Panc1 (cell line): ENCODE results near the gene TF. TPM values are rescaled to one million over a fixed set of nuclear protein-coding genes. Genes with fewer than 3 reads are reported as not detected.

Experiments used
- ATAC-seq: fragments of 200-7000 bp; cut with Tn5 transposase; 2 replicates; pipeline ENCODE4 v1.9.1; 2020; ENCODE audit warnings: mild to moderate bottlenecking, moderate library complexity
- BruUV-seq: library from RNA; stranded (reverse); fragments of 400-500 nt; replicated peaks from 2 replicates; lab custom pipeline; 2021; lab: Mats Ljungman, UMichigan
- CTCF ChIA-PET: fragments of 300-600 bp; sonication (Branson Sonifier 250); formaldehyde crosslinking; loops from one replicate; lab custom pipeline; 2022; ENCODE audit warnings: antibody characterized with exemption; lab: Charles Lee
- POLR2A ChIA-PET: fragments of 300-600 bp; sonication (Branson Sonifier 250); formaldehyde crosslinking; loops from one replicate; lab custom pipeline; 2022; ENCODE audit warnings: antibody characterized with exemption; lab: Charles Lee
- DNase-seq: peaks from one replicate; pipeline ENCODE4 v3.0.0-alpha.2; 2010; ENCODE audit warnings: low read depth, low spot score
- H3K27ac ChIP-seq: 2 replicates; pipeline ENCODE4 v1.5.1; 2011; ENCODE audit warnings: mild to moderate bottlenecking, low read length, inconsistent platforms
- H3K27me3 ChIP-seq: fragments of 200-500 bp; sonication (Bioruptor generic); 2 replicates; pipeline ENCODE4 v1.6.0; 2014; ENCODE audit warnings: low read length, inconsistent platforms; ENCODE audit not compliant: control insufficient read depth, insufficient read depth
- H3K36me3 ChIP-seq: fragments of 200-500 bp; sonication (Bioruptor generic); 2 replicates; pipeline ENCODE4 v1.5.1; 2014; ENCODE audit warnings: inconsistent platforms, mild to moderate bottlenecking, low read length, moderate library complexity; ENCODE audit not compliant: control insufficient read depth, insufficient read depth
- H3K4me1 ChIP-seq: 2 replicates; pipeline ENCODE4 v1.5.1; 2011; ENCODE audit warnings: inconsistent platforms, mild to moderate bottlenecking, low read length, moderate library complexity; ENCODE audit not compliant: control insufficient read depth, insufficient read depth
- H3K4me3 ChIP-seq, 2 experiments: 2 replicates each; pipeline ENCODE4 v1.5.1; 2011 to 2012; ENCODE audit warnings: low read depth in 2 of 2, low read length in 2 of 2, mild to moderate bottlenecking in 2 of 2, inconsistent platforms in 1 of 2, moderate library complexity in 1 of 2
- H3K9me3 ChIP-seq: fragments of 200-500 bp; sonication (Bioruptor generic); 2 replicates; pipeline ENCODE4 v1.5.1; 2014; ENCODE audit warnings: low read depth, mild to moderate bottlenecking, inconsistent platforms, low read length, moderate library complexity; ENCODE audit not compliant: control insufficient read depth, insufficient read depth
- CTCF ChIP-seq: fragments of 450-650 bp; IDR thresholded peaks from 2 replicates; pipeline ENCODE4 v1.5.1; 2017; ENCODE audit warnings: mild to moderate bottlenecking
- POLR2AphosphoS5 ChIP-seq: IDR thresholded peaks from 2 replicates; pipeline ENCODE4 v1.6.1; 2012; ENCODE audit warnings: mild to moderate bottlenecking, low read depth, low read length, moderate library complexity
- SIN3A ChIP-seq: IDR thresholded peaks from 2 replicates; pipeline ENCODE4 v1.6.1; 2012; ENCODE audit warnings: low read depth, mild to moderate bottlenecking, low read length, moderate library complexity, borderline replicate concordance; ENCODE audit not compliant: insufficient read depth
- TCF7L2 ChIP-seq: IDR thresholded peaks from 2 replicates; pipeline ENCODE4 v1.6.1; 2011; ENCODE audit warnings: mild to moderate bottlenecking, low read depth, low read length, inconsistent platforms
- in situ Hi-C: cut with HindIII; loops from 2 replicates; pipeline ENCODE4 v1.10.0; 2016; ENCODE audit warnings: low sequenced_read_pairs, low pct_unique_long_range_greater_than_20kb
- intact Hi-C: fragments of 100-400 bp; cut with micrococcal nuclease; formaldehyde crosslinking; loops from one replicate; pipeline ENCODE4 v1.10.0; 2022; ENCODE audit not compliant: unreplicated experiment
- total RNA-seq: library from RNA; stranded (reverse); gene quantifications from one replicate; pipeline ENCODE4 v1.2.1, GENCODE V29; 2021; ENCODE audit not compliant: unreplicated experiment
- TF ChIP-seq, protein P1 (sequence below), 2 experiments: IDR thresholded peaks; 2 replicates each; pipeline ENCODE4 v1.6.1; 2011 to 2012; ENCODE audit warnings: low read depth in 2 of 2, control low read depth in 1 of 2, low read length in 1 of 2, mild to moderate bottlenecking in 1 of 2, moderate library complexity in 1 of 2; ENCODE audit not compliant: insufficient read depth in 1 of 2

TF gene
- total RNA-seq, 1 experiment from 2014 or later, result 9.5 TPM

DNA sequence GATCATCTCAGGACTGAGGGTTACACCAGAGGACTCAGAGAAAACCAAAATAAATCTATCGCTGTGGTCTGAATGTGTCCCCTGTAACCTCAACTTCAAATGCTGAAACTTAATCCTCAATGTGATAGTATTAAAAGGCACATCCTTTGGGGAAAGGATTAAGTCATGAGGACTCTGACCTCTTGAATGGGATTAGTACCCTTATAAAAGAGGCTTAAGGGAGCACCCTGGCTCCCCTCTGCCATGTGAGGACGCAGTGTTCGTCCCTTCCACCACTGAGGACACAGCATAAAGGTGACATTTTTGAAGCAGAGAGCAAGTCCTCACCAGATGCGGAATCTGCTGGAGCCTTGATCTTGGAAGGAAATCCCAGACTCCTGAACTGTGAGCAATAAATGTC is 98.9 kb downstream of the TF start:
- Histone ChIP-seq H3K4me1 (no peaks in the 10 kb centered on the region), H3K9me3 (no peaks in the 10 kb centered on the region), H3K27me3 (no peaks in the 10 kb centered on the region), H3K36me3 (no peaks in the 10 kb centered on the region), H3K4me3 (no peak overlapping the region), H3K27ac (no peak overlapping the region)
- ATAC-seq (no peak), DNase-seq (no peak)
- BruUV-seq, result no TSS peak
- intact Hi-C loops (no loop called here), in situ Hi-C loops (no loop called here)
- ChIA-PET CTCF (no interaction called here), POLR2A (no interaction called here)
- TF ChIP-seq TCF7L2 (no peak), POLR2AphosphoS5 (no peak), SIN3A (no peak), CTCF (no peak)
- TF ChIP-seq, protein P1, sequence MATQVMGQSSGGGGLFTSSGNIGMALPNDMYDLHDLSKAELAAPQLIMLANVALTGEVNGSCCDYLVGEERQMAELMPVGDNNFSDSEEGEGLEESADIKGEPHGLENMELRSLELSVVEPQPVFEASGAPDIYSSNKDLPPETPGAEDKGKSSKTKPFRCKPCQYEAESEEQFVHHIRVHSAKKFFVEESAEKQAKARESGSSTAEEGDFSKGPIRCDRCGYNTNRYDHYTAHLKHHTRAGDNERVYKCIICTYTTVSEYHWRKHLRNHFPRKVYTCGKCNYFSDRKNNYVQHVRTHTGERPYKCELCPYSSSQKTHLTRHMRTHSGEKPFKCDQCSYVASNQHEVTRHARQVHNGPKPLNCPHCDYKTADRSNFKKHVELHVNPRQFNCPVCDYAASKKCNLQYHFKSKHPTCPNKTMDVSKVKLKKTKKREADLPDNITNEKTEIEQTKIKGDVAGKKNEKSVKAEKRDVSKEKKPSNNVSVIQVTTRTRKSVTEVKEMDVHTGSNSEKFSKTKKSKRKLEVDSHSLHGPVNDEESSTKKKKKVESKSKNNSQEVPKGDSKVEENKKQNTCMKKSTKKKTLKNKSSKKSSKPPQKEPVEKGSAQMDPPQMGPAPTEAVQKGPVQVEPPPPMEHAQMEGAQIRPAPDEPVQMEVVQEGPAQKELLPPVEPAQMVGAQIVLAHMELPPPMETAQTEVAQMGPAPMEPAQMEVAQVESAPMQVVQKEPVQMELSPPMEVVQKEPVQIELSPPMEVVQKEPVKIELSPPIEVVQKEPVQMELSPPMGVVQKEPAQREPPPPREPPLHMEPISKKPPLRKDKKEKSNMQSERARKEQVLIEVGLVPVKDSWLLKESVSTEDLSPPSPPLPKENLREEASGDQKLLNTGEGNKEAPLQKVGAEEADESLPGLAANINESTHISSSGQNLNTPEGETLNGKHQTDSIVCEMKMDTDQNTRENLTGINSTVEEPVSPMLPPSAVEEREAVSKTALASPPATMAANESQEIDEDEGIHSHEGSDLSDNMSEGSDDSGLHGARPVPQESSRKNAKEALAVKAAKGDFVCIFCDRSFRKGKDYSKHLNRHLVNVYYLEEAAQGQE (IDR thresholded peaks at IDR 0.05; ENCODE audit: insufficient read depth in 1 of 2, low read depth in 2 of 2, low read length in 1 of 2), result no peak

Other genes with a start within 250 kb of the TF start
- 506 TPM for gene CDV3, start 172.7 kb upstream of the TF start, total RNA-seq
- gene TOPBP1, start 84.5 kb upstream of the TF start, total RNA-seq, result 78.4 TPM
- gene SRPRB, start 59.4 kb downstream of the TF start, total RNA-seq, result 73.5 TPM
- gene RAB6B, start 149.5 kb downstream of the TF start, total RNA-seq, result 49.2 TPM